Common myeloid progenitor, CD34-positive (primary cell): Measurements from ENCODE around the gene SUCLG1.

ENCODE experiments used
- CTCF ChIA-PET: fragments of 350-600 bp; sonication (Branson Sonifier 250); formaldehyde crosslinking; loops from one replicate; lab custom pipeline; 2021; ENCODE audit warnings: antibody characterized with exemption; lab: Charles Lee
- POLR2A ChIA-PET: fragments of 350-600 bp; sonication (Branson Sonifier 250); formaldehyde crosslinking; loops from one replicate; lab custom pipeline; 2021; ENCODE audit warnings: antibody characterized with exemption; lab: Charles Lee
- DNase-seq, 3 donors: peaks; one replicate each; pipeline versions ENCODE4 v3.0.0 to v3.0.0-alpha.2; 2013
- H3K27ac ChIP-seq, 2 experiments: 1 replicate in 1 of 2; 2 replicates in 1 of 2; pipeline ENCODE4 v1.7.0; 2013; ENCODE audit warnings: inconsistent platforms in 2 of 2, low read length in 2 of 2, mild to moderate bottlenecking in 2 of 2, low read depth in 1 of 2, moderate library complexity in 1 of 2; ENCODE audit not compliant: severe bottlenecking in 2 of 2, insufficient read depth in 1 of 2, poor library complexity in 1 of 2
- H3K27me3 ChIP-seq, 5 experiments: replicated peaks in 2 of 5; 1 replicate in 3 of 5; 2 replicates in 2 of 5; pipeline versions ENCODE4 v1.6.1 to v1.7.0; 2013; ENCODE audit warnings: low read length in 4 of 5, mild to moderate bottlenecking in 2 of 5, moderate library complexity in 2 of 5, inconsistent platforms in 1 of 5; ENCODE audit not compliant: insufficient read depth in 5 of 5, control insufficient read depth in 4 of 5
- H3K36me3 ChIP-seq, 4 experiments: 1 replicate in 2 of 4; 2 replicates in 2 of 4; pipeline versions ENCODE4 v1.6.1 to v1.7.0; 2013; ENCODE audit warnings: low read length in 3 of 4, control low read depth in 1 of 4, mild to moderate bottlenecking in 1 of 4; ENCODE audit not compliant: control insufficient read depth in 4 of 4, insufficient read depth in 4 of 4
- H3K4me1 ChIP-seq, 4 experiments: 1 replicate in 3 of 4; 2 replicates in 1 of 4; pipeline versions ENCODE4 v1.6.1 to v1.7.1; 2013; ENCODE audit warnings: low read length in 3 of 4, mild to moderate bottlenecking in 3 of 4, control low read depth in 1 of 4, inconsistent platforms in 1 of 4, moderate library complexity in 1 of 4; ENCODE audit not compliant: control insufficient read depth in 4 of 4, insufficient read depth in 4 of 4; ENCODE audit errors: control extremely low read depth in 1 of 4
- H3K4me3 ChIP-seq, 7 experiments: 1 replicate in 4 of 7; 2 replicates in 3 of 7; pipeline versions ENCODE4 v1.5.1 to v1.7.0; 2013; ENCODE audit warnings: mild to moderate bottlenecking in 7 of 7, low read length in 6 of 7, moderate library complexity in 6 of 7, inconsistent platforms in 2 of 7, low read depth in 2 of 7, control low read depth in 1 of 7; ENCODE audit not compliant: insufficient read depth in 4 of 7, control insufficient read depth in 1 of 7; ENCODE audit errors: extremely low read depth in 1 of 7
- H3K9me3 ChIP-seq, 5 experiments: 1 replicate in 4 of 5; 2 replicates in 1 of 5; pipeline versions ENCODE4 v1.6.1 to v1.7.1; 2013; ENCODE audit warnings: low read length in 4 of 5, mild to moderate bottlenecking in 2 of 5, inconsistent platforms in 1 of 5, low read depth in 1 of 5, moderate library complexity in 1 of 5; ENCODE audit not compliant: control insufficient read depth in 4 of 5, insufficient read depth in 2 of 5; ENCODE audit errors: control extremely low read depth in 1 of 5
- WGBS: methylation state at CpG from one replicate; pipeline ENCODE4 v1.1.5; 2013; ENCODE audit not compliant: insufficient coverage; 5-methylcytosine and 5-hydroxymethylcytosine counted together

Gene SUCLG1

GRCh38 chr2:84467389-84467788 is 8.3 kb upstream of the SUCLG1 start:
- no peak overlapping the region for H3K4me3 ChIP-seq
- CTCF ChIA-PET = interaction anchor here (1.5 kb wide), 1 partner anchor 8 kb away, joined by 3 read pairs; the partner anchor contains the start of gene SUCLG1
- peaks cover 0 to 2% (median 0%) of the 10 kb centered on the region in 4 experiments for H3K36me3 ChIP-seq
- no peaks in the 10 kb centered on the region for H3K4me1 ChIP-seq
- no CpG with 5 or more reads among the region's 1 CpG for WGBS
- POLR2A ChIA-PET = no interaction called here
- H3K9me3 ChIP-seq = peaks cover 0 to 28% (median 6%) of the 10 kb centered on the region in 5 experiments
- H3K27me3 ChIP-seq = no peaks in the 10 kb centered on the region
- DNase-seq = no peak
- no peak overlapping the region for H3K27ac ChIP-seq

GRCh38 chr2:84461310-84461709 is 2.2 kb upstream of the SUCLG1 start:
- DNase-seq = no peak
- ChIA-PET CTCF (no interaction called here), POLR2A (interaction anchor here (1.1 kb wide), 1 partner anchor 18 kb away, joined by 4 read pairs; no protein-coding TSS in a partner anchor)
- H3K4me1 ChIP-seq = peaks cover 10 to 21% (median 15%) of the 10 kb centered on the region in 4 experiments
- H3K27me3 ChIP-seq = no peaks in the 10 kb centered on the region
- H3K4me3 ChIP-seq = no peak overlapping the region
- WGBS = 100% methylated on average over 1 of the region's 3 CpGs
- H3K27ac ChIP-seq = no peak overlapping the region
- peaks cover 0 to 1% (median 0%) of the 10 kb centered on the region in 5 experiments for H3K9me3 ChIP-seq
- H3K36me3 ChIP-seq = no peaks in the 10 kb centered on the region

- WGBS = no CpG with 5 or more reads among the region's 2 CpGs
Measured at GRCh38 chr2:84460670-84461069, 1.6 kb upstream of the SUCLG1 start.

GRCh38 chr2:84459944-84460429 is 907 bp upstream of the SUCLG1 start:
- WGBS = 0% methylated on average over 1 of the region's 4 CpGs
- CTCF ChIA-PET = interaction anchor here (1.1 kb wide), 1 partner anchor 8 kb away, joined by 3 read pairs; no protein-coding TSS in a partner anchor
- Histone ChIP-seq H3K36me3 (no peaks in the 10 kb centered on the region), H3K4me3 (peak overlapping the region; percentile 72 to 94 (median 93)), H3K27me3 (no peaks in the 10 kb centered on the region), H3K4me1 (peaks cover 10 to 21% (median 15%) of the 10 kb centered on the region in 4 experiments), H3K9me3 (no peaks in the 10 kb centered on the region), H3K27ac (peak overlapping the region in 1 of 2 experiments; percentile 99)
- POLR2A ChIA-PET = interaction anchor here (1.1 kb wide), 1 partner anchor 17 kb away, joined by 4 read pairs; no protein-coding TSS in a partner anchor
- no peak for DNase-seq

More at GRCh38 chr2:84460670-84461069, 1.6 kb upstream of the SUCLG1 start:
- POLR2A ChIA-PET = interaction anchor here (1.1 kb wide), 1 partner anchor 17 kb away, joined by 4 read pairs; no protein-coding TSS in a partner anchor
- CTCF ChIA-PET = no interaction called here
- Histone ChIP-seq H3K36me3 (no peaks in the 10 kb centered on the region), H3K27me3 (no peaks in the 10 kb centered on the region), H3K27ac (no peak overlapping the region), H3K4me3 (no peak overlapping the region), H3K9me3 (no peaks in the 10 kb centered on the region), H3K4me1 (peaks cover 10 to 21% (median 15%) of the 10 kb centered on the region in 4 experiments)
- DNase-seq = no peak

- Histone ChIP-seq H3K27ac (peak overlapping the region; percentile 99), H3K4me1 (peaks cover 10 to 21% (median 15%) of the 10 kb centered on the region in 4 experiments), H3K4me3 (peak overlapping the region; percentile 72 to 94 (median 93)), H3K27me3 (no peaks in the 10 kb centered on the region), H3K36me3 (peaks cover 0 to 6% (median 0%) of the 10 kb centered on the region in 4 experiments), H3K9me3 (no peaks in the 10 kb centered on the region)
- ChIA-PET POLR2A (no interaction called here), CTCF (interaction anchor here (1.1 kb wide), 1 partner anchor 10 kb away, joined by 3 read pairs; no protein-coding TSS in a partner anchor)
- DNase-seq = peak in 2 of 3 donors; percentile 43 to 52
- 1% methylated on average over 12 of the region's 16 CpGs for WGBS
Measured at GRCh38 chr2:84458551-84459017, 496 bp downstream of the SUCLG1 start.

- WGBS = 100% methylated on average over 1 of the region's 2 CpGs
- H3K4me1 ChIP-seq = peaks cover 10 to 21% (median 15%) of the 10 kb centered on the region in 4 experiments
- no peak overlapping the region for H3K27ac ChIP-seq
- H3K36me3 ChIP-seq = peaks cover 0 to 6% (median 0%) of the 10 kb centered on the region in 4 experiments
- ChIA-PET POLR2A (no interaction called here), CTCF (no interaction called here)
- no peaks in the 10 kb centered on the region for H3K27me3 ChIP-seq
- peak overlapping the region in 1 of 7 experiments; percentile 92 for H3K4me3 ChIP-seq
- DNase-seq = no peak
- no peaks in the 10 kb centered on the region for H3K9me3 ChIP-seq
Measured at GRCh38 chr2:84457686-84458085, 1.4 kb downstream of the SUCLG1 start.

GRCh38 chr2:84456156-84456555 is 2.9 kb downstream of the SUCLG1 start:
- Histone ChIP-seq H3K27ac (no peak overlapping the region), H3K36me3 (peaks cover 0 to 8% (median 2%) of the 10 kb centered on the region in 4 experiments), H3K4me1 (peaks cover 10 to 21% (median 15%) of the 10 kb centered on the region in 4 experiments), H3K9me3 (no peaks in the 10 kb centered on the region), H3K4me3 (no peak overlapping the region), H3K27me3 (no peaks in the 10 kb centered on the region)
- CTCF ChIA-PET = no interaction called here
- POLR2A ChIA-PET = no interaction called here
- DNase-seq = no peak
- WGBS = 67% methylated on average over 3 of the region's 4 CpGs
